Suppressor macrophage treated with lipopolysaccharide for 1 hour (primary cell): Measurements from ENCODE around the gene COX6B1.
A peak's percentile ranks its signal among the peaks of the same experiment; 100 is the strongest.
"Not testable (repeated sequence)": the region's sequence is repeated elsewhere in the genome, so short reads cannot be mapped to it uniquely, and the experiment has no call there.

Experiments
- DNase-seq, 3 donors: peaks; one replicate each; pipeline ENCODE4 v3.0.0-alpha.2; 2020 to 2022

The COX6B1 gene

GRCh38 chr19:35648017-35648961, at the start of gene COX6B1:
TSS of gene COX6B1 (plus strand) at chr19:35648323. CDS start at chr19:35651244, 2,921 bp downstream.
- DNase-seq, result peak; percentile 96 to 98 (median 98)

GRCh38 chr19:35601971-35602370, 46.2 kb upstream of the COX6B1 start:
- no peak for DNase-seq

- DNase-seq, result not testable (repeated sequence)
Observed at GRCh38 chr19:35604436-35604835, 43.7 kb upstream of the COX6B1 start.

GRCh38 chr19:35607170-35607569, 41.0 kb upstream of the COX6B1 start:
- not testable (repeated sequence) for DNase-seq

GRCh38 chr19:35607661-35608060, 40.5 kb upstream of the COX6B1 start:
- DNase-seq, result no peak

- DNase-seq, result no peak
Observed at GRCh38 chr19:35608251-35608650, 39.9 kb upstream of the COX6B1 start.

- DNase-seq, result peak; percentile 9 to 25 (median 22)
Observed at GRCh38 chr19:35609851-35610353, 38.2 kb upstream of the COX6B1 start.

GRCh38 chr19:35612224-35612558, 35.9 kb upstream of the COX6B1 start:
- DNase-seq, result no peak

- DNase-seq, result peak; percentile 94 to 97 (median 96)
Observed at GRCh38 chr19:35612559-35613321, 35.4 kb upstream of the COX6B1 start, which contains the start of gene HAUS5. TSS of gene HAUS5 (plus strand) at chr19:35612735. CDS start at chr19:35612795, 60 bp downstream.

GRCh38 chr19:35613574-35613973, 34.5 kb upstream of the COX6B1 start:
- DNase-seq, result no peak

GRCh38 chr19:35615036-35615435, 33.1 kb upstream of the COX6B1 start:
- DNase-seq, result no peak

- no peak for DNase-seq
Observed at GRCh38 chr19:35618857-35619256, 29.3 kb upstream of the COX6B1 start.

- DNase-seq, result no peak
Observed at GRCh38 chr19:35619290-35619923, 28.7 kb upstream of the COX6B1 start.

- no peak for DNase-seq
Observed at GRCh38 chr19:35620001-35620400, 28.1 kb upstream of the COX6B1 start.

- DNase-seq, result no peak
Observed at GRCh38 chr19:35621708-35622107, 26.4 kb upstream of the COX6B1 start.

GRCh38 chr19:35622750-35623149, 25.4 kb upstream of the COX6B1 start:
- DNase-seq, result no peak

GRCh38 chr19:35623327-35624010, 24.7 kb upstream of the COX6B1 start:
- DNase-seq, result no peak

- no peak for DNase-seq
Observed at GRCh38 chr19:35628264-35628564, 19.9 kb upstream of the COX6B1 start.

GRCh38 chr19:35628565-35629331, 19.4 kb upstream of the COX6B1 start, which contains the start of gene RBM42:
TSS of gene RBM42 (plus strand) at chr19:35629036. CDS start at chr19:35629154, 118 bp downstream.
- peak; percentile 97 to 99 (median 98) for DNase-seq

GRCh38 chr19:35629332-35629633, 18.8 kb upstream of the COX6B1 start:
- DNase-seq, result no peak

GRCh38 chr19:35633727-35634440, 14.2 kb upstream of the COX6B1 start:
- no peak for DNase-seq
